GM10248 (cell line): Measurements from ENCODE around the gene FLOT2.

ENCODE experiments used
- CTCF ChIA-PET: fragments of 300-600 bp; sonication (Branson Sonifier 250); formaldehyde crosslinking; extraction: SDS; loops from one replicate; lab custom pipeline; 2021; ENCODE audit warnings: antibody characterized with exemption; lab: Yijun Ruan, JAX
- POLR2A ChIA-PET: fragments of 350-650 bp; sonication (Branson Sonifier 250); formaldehyde crosslinking; extraction: SDS; loops from one replicate; lab custom pipeline; 2020; ENCODE audit warnings: antibody characterized with exemption; lab: Yijun Ruan, JAX
- DNase-seq: peaks from one replicate; pipeline ENCODE4 v3.0.0; 2012; ENCODE audit errors: extremely low spot score
- TF ChIP-seq, protein P1 (sequence below): IDR thresholded peaks from 2 replicates; pipeline ENCODE4 v1.5.1; 2012; ENCODE audit warnings: mild to moderate bottlenecking, low read depth; ENCODE audit errors: extremely low read depth, missing control alignments, control extremely low read depth

The FLOT2 gene

DNA sequence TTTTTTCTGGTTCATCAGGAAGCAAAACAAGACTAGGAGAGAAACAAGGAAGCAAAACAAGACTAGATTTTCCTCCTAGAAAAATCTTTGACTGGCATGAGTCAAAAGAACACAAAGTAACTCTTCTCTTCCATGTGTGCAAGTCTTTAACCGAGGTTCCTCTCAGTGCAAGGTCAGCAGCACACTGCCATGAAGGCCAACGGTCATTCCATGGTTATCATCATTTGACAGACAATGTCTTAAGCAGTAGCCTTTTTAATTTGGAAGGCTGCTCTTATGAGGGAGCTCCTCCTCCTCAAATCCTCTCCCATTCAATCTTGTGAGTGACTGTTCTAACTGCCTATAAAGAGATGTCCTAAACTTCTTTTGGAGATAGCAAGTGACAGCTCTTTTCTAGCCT, 20.8 kb upstream of the FLOT2 start:
- TF ChIP-seq, protein P1, sequence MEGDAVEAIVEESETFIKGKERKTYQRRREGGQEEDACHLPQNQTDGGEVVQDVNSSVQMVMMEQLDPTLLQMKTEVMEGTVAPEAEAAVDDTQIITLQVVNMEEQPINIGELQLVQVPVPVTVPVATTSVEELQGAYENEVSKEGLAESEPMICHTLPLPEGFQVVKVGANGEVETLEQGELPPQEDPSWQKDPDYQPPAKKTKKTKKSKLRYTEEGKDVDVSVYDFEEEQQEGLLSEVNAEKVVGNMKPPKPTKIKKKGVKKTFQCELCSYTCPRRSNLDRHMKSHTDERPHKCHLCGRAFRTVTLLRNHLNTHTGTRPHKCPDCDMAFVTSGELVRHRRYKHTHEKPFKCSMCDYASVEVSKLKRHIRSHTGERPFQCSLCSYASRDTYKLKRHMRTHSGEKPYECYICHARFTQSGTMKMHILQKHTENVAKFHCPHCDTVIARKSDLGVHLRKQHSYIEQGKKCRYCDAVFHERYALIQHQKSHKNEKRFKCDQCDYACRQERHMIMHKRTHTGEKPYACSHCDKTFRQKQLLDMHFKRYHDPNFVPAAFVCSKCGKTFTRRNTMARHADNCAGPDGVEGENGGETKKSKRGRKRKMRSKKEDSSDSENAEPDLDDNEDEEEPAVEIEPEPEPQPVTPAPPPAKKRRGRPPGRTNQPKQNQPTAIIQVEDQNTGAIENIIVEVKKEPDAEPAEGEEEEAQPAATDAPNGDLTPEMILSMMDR: no peak
- POLR2A ChIA-PET: no interaction called here
- CTCF ChIA-PET: interaction anchor here (0.8 to 5.7 kb wide), 8 partner anchors 9 to 198 kb away, joined by 3 to 42 read pairs (median 6); partner anchors contain the start of genes DHRS13 and TLCD1
- DNase-seq: no peak

DNA sequence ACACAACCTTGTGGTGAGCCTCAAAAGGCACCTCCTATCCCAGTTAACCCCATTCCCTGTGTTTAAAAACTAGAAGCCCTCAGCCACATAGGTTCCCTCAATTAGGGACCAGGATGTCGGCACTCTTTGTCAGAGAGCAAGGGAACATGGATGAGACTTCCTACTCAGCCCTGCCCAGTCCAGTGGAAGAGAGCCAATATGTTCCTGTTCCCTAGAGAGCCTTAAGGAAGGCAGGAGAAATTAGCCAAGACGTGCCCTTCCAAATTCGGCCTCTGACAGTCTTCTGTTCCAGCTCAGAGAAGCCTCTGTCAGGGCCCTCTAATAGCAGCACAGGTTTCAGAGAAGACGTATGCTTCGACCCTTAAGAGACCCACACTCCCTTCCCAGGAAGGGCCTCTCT, 19.9 kb upstream of the FLOT2 start:
- CTCF ChIA-PET: interaction anchor here (0.7 to 5.7 kb wide), 10 partner anchors 8 to 292 kb away, joined by 3 to 42 read pairs (median 12); partner anchors contain the start of genes DHRS13, FLOT2 and TLCD1
- DNase-seq: no peak
- POLR2A ChIA-PET: no interaction called here
- TF ChIP-seq, protein P1: no peak

DNA sequence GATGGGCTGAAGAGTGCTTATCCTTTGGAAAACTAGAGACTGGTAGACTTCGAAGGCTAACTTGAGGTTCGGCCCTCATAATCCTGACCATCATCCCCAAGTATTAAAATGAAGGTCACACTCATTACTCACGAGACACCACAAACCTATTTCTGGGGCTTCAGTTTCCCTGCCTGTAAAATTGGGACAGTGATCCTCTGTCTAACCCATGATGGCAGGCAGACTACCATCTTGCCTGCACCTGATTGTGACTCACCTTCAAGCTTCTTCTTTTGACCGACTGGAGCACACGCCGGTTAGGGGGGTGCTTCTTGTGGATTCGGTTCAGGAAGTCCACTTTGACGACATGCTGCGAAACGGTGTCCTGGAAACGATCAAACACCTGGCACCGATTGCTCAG, 19.5 kb upstream of the FLOT2 start:
- ChIA-PET POLR2A (no interaction called here), CTCF (interaction anchor here (0.7 to 5.7 kb wide), 13 partner anchors 9 to 292 kb away, joined by 3 to 42 read pairs (median 7); partner anchors contain the start of genes DHRS13, FLOT2 and TLCD1)
- DNase-seq: no peak
- TF ChIP-seq, protein P1: no peak

DNA sequence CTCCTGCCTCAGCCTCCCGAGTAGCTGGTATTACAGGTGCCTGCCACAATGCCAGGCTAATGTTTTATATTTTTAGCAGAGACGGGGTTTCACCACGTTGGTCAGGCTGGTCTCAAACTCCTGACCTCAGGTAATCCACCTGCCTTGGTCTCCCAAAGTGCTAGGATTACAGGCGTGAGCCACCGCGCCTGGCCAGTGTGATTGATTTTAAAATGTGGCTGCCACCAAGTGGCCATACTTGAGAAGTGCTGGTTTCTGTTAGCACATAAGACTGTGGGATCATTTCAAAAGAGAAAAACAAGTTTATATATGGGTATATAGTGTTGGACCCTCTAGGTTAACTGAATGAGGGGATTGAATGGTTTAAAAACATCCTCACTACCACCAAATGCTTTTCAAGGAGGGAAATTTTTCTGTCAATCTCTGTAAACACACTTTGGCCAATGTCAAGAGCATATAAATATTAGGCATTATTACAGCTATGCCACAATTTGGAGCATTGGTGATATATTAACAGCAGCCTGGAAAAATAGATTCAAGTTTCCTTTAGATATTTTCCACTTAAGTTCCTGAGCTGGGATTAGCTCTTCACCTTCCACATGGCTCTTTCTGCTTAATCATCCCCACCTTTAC, 18.9 kb upstream of the FLOT2 start:
- TF ChIP-seq, protein P1: peak; percentile 68
- ChIA-PET CTCF (interaction anchor here (0.7 to 5.7 kb wide), 13 partner anchors 9 to 291 kb away, joined by 3 to 42 read pairs (median 7); partner anchors contain the start of genes DHRS13, FLOT2 and TLCD1), POLR2A (no interaction called here)
- DNase-seq: no peak

DNA sequence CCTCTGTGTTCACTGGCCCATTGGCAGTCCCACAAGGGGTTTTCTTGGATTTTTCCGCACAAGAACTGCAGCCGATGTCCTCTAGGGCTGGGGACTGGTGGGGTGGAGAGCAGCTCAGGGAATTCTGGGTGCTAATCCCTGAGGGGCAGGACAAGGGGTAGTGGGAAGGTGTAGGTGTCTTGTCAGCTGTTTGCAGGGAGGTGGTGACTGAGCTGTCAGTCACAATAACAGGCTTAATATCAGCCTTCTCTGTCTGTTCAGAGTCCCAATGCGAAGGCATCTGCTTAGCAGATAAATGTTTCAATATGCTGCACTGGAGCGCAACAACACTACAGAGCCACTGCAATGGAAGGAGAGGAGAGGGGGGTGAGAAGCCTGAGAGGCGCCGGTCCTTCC, 15.4 kb upstream of the FLOT2 start:
- ChIA-PET CTCF (interaction anchor here (0.9 to 4.8 kb wide), 9 partner anchors 9 to 186 kb away, joined by 3 to 22 read pairs (median 7); partner anchors contain the start of genes DHRS13, FLOT2 and TLCD1), POLR2A (no interaction called here)
- DNase-seq: no peak
- TF ChIP-seq, protein P1: no peak

DNA sequence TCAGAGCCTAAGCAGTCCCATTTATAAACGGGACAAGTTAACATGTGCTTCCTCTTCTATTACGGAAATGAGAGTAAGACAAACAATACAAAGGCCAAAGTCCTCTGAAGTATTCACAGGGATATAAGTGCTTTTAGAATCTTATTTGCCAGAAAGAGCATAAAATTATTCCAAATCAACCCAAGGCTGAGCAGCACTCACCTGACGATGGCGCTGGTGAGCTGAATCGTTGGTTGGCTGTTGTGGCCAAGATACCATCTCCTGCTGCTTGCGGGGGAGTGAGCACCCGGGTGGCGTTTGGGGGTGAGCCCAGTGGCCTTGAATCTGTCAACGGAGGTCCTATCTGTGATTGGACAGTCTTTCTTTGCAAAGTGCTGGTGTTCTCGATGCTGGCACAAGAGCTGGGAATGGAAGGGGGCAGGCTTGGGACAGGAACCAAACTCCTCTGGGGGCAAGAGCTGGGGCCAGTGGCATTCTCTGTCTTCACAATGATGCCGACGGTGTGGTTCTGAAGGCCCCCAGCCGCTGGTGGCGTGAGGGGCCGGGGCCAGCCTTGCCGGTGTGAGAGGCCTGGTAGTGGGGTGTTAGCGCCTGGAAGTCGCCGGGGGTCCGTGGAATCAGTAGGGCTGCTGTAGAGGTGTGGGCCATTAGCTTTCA, 14.9 kb upstream of the FLOT2 start:
- DNase-seq: no peak
- ChIA-PET CTCF (interaction anchor here (0.9 to 4.8 kb wide), 9 partner anchors 9 to 186 kb away, joined by 3 to 22 read pairs (median 7); partner anchors contain the start of genes DHRS13, FLOT2 and TLCD1), POLR2A (no interaction called here)
- TF ChIP-seq, protein P1: peak; percentile 4
